Adipose tissue (tissue), 3 donors: ENCODE data around the gene SPARC. TPM values are rescaled to one million over a fixed set of nuclear protein-coding genes. Genes with fewer than 3 reads are reported as not detected.
"Not testable (repeated sequence)": the region's sequence is repeated elsewhere in the genome, so short reads cannot be mapped to it uniquely, and the experiment has no call there.

Experiments
- H3K27ac ChIP-seq: one replicate; pipeline ENCODE4 v1.5.1; 2013; ENCODE audit warnings: low read depth, low read length
- WGBS, 3 donors: extraction: QIAGEN DNeasy Blood & Tissue Kit; methylation state at CpG; one replicate each; pipeline ENCODE4 v1.1.7; 2013; 5-methylcytosine and 5-hydroxymethylcytosine counted together
- polyA plus RNA-seq, 3 donors: library from polyadenylated mRNA; stranded (reverse); fragments of 200-250 nt; gene quantifications; one replicate each; pipeline ENCODE4 v1.2.3, GENCODE V29; 2013
- donor health status: healthy with polysubstance abuse.
- donor health status: Bipolar disorder and iron deficiency.
- donor health status: healthy.

SPARC gene
- polyA plus RNA-seq, 3 donors, result 192 to 1,569 (median 654) TPM

DNA sequence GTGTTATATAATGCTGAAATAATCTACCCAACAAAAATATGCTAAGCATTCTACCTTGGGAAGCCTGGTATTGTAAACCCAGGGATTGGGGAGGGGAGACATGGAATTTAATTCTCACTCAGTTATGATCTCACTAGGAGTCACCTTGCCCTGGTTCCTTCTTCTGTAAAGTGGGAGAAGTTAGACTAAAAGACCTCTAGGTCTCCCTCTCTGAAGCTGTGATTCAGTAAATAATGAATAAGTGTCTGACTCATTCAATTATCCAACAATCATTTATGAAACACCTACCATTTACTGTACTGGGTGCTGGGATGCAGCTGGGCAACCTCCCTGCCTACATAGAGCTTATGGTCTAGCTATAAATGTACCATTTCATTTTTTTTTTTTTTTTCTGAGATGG lies 20.2 kb upstream of the SPARC start:
- no peak overlapping the region for H3K27ac ChIP-seq

DNA sequence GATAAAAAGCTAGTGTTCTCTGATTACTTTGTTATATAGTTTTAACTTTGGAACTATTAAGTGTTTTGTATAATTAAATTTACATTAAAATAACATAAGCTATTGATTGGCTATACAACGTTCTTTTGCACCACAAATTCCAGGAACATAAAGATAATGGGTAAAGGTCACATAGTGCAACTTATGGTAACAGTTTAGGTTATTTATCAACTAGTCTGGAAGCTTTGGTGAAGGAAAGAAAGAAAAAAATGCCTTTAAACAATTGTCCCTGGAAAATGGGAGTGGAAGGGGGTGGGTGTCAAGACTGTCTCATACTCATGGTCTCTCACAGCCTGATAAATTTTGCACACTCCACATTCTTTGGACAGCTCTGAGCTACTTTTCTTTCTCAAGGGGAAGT lies 17.1 kb upstream of the SPARC start:
- 39 to 85% (median 84%) methylated on average over 1 of the region's 1 CpG for WGBS, 3 donors
- no peak overlapping the region for H3K27ac ChIP-seq

DNA sequence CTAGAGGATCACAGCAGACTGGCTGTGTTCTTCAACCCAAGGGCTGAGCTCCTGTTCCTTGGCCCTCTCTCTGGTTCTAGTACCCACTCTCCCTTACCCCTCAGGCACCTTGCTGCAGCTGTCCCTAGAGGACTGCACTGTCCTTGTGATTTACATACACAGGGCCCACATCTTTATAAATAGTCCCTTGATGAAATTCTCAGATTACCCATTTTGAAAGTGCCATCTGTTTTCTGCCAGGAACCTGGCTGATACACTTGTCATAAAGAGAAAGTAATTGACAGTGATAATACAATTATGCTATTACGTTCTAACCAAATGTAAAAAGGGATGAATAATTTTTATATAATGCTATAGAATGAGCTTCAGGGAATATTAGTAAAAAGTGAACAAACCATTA lies 16.5 kb upstream of the SPARC start:
- 75 to 88% (median 79%) methylated on average over 1 of the region's 1 CpG for WGBS, 3 donors
- H3K27ac ChIP-seq, result no peak overlapping the region

DNA sequence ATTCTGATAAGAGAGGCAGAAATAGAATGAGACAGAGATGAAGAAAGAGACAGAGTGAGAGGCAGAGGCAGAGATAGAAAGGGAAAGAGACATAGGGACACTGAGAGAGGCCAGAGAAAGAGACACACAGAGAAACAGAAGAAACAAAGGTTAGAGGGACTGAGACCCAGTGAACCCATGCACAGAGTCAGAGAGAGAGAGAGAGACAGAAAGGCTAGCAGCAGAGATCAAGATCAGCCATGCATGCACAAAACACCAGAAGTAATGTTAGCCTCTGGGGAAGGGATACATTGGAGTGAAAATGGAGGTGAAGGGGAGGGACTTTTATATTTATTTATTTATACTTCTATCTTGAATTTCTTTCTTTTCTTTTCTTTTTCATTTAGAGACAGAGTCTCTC lies 14.1 kb upstream of the SPARC start:
- H3K27ac ChIP-seq, result no peak overlapping the region

DNA sequence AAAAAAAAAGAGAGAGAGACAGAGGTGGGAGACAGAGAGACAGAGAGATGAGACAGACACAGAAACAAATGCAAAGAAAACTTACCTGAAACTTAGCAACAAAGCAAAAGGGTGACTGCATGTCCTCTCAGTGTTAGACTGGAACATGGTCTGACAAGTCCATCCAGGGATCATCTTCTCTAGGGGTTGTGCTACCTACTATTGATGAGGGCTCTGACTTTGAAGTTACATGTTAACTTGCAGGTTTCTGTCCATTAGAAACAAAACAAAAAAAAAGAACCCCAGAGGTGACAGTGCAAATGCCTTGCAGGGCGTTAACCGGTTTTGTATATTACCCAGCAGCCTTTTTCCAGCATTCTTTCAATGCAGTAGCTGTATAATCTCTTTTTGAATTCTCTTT lies 13.6 kb upstream of the SPARC start:
- H3K27ac ChIP-seq, result no peak overlapping the region
- WGBS, 3 donors, result 66 to 86% (median 83%) methylated on average over 2 of the region's 2 CpGs

DNA sequence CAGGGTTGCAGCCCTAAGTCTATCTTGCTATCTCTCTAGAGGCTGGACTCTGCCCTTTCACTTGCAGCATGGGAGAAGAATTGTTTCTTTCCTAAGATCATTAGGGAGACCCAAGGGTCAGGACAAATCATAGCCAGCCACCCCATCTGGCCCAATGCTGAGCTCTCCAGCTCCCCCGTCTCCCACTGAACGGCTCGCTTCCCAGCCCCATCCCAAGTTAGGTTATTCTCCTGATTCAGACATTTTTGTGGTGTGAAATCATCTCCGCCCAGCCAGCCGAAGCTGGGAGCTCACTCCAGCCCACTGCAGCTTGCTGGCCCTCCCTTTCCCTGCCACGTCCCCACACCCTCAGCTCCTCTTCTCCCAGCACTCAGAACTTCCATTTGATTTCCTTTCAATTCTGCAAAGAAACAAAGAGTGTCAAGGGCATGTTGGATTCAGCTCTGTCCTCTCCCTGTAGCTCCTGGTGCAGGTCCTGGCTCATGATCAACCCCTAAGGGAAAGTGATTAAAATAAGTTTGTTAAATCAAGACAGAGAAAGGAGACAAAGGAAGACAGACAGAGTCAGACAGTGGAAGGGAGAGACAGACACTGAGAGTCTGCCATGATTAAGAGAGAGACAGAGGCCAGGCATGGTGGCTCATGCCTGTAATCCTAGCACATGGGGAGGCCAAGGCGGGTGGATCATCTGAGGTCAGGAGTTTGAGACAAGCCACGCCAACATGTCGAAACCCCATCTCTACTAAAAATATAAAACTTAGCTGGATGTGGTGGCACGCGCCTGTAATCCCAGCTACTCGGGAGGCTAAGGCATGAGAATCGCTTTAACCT lies 12.6 kb upstream of the SPARC start:
- WGBS, 3 donors, result 53 to 72% (median 62%) methylated on average over 13 of the region's 13 CpGs
- no peak overlapping the region for H3K27ac ChIP-seq

DNA sequence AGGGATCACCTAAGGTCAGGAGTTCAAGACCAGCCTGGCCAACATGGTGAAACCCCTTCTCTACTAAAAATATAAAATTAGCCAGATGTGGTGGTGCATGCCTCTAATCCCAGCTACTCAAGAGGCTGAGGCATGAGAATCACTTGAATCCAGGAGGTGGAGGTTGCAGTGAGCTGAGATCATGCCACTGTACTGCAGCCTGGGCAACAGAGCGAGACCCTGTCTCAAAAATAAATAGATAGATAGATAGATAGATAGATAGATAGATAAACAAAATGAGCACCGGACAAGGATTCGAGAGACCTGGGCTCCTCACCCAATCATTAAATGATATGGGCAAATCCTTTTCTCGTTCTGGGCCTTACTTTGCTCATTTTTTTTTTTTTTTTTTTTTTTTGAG lies 11.4 kb upstream of the SPARC start:
- not testable (repeated sequence) for H3K27ac ChIP-seq
- 87 to 95% (median 92%) methylated on average over 4 of the region's 4 CpGs for WGBS, 3 donors

DNA sequence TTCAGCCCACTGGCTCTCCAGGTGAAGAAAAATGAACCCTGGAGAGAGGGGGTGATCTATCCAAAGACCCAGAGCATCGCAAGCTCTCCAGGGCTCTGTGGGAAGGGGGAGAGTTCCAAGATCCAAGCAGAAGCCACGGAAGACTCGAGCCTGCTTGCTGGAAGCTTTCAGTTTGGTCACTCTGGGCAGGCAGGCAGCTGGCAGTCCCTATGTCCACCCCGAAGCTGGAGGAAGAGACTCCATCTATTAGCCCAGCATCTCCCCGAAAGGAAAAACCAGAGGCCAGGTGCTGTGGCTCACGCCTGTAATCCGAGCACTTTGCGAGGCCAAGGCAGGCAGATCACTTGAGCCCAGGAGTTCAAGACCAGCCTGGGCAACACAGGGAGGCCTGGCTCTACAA lies 10.7 kb upstream of the SPARC start:
- no peak overlapping the region for H3K27ac ChIP-seq
- WGBS, 3 donors, result 71 to 74% (median 72%) methylated on average over 8 of the region's 8 CpGs

DNA sequence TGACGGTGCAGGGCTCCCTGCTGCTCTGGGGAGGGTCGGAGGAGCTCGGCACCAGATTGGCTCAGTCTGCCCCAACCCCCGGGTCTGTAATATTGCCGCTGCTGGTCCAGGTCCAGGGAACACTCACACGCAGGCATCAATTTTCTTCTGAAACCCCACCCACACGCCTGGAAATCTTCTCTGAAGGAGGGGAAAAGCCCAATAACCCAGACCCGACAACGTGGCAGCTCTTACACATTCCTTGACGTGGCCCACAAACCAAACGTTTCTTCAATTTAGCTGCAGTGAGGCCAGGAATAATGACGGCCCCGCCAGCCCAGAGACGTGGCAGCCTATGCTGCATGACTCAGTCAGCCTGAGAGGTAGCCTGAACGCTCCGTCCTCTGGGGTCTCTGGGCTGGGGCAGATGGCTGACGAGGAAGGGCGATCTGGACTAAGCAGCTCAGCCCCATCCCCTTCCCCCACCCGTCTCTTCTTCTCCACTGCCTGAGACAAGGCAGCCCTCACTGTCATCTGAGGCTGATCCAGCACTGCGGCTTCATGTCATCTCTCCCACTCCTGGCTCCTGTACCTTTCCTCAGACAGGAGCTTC lies 9.9 kb upstream of the SPARC start:
- WGBS, 3 donors, result 37 to 46% (median 43%) methylated on average over 20 of the region's 20 CpGs
- peak overlapping the region; percentile 56 for H3K27ac ChIP-seq

DNA sequence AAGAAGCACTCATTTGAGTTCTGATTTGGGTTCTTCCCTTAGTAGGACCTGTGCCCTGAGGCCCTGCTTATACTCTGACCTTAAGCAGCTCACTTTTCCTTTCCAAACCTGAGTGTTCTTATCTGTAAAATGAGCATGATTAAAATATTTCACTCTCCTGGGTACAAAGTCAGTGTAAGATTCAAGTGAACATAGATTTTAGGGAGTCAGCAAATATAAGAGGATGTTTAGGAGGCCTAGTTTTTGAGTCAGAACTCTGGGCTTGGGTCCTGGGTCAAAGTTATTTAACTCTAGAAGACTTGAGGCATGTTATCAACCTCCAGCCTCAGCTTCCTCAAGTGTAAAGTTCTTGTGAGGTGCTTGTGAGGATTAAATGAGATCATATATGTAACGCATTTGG lies 8.7 kb upstream of the SPARC start:
- 83 to 89% (median 88%) methylated on average over 1 of the region's 1 CpG for WGBS, 3 donors
- H3K27ac ChIP-seq, result peak overlapping the region; percentile 17

DNA sequence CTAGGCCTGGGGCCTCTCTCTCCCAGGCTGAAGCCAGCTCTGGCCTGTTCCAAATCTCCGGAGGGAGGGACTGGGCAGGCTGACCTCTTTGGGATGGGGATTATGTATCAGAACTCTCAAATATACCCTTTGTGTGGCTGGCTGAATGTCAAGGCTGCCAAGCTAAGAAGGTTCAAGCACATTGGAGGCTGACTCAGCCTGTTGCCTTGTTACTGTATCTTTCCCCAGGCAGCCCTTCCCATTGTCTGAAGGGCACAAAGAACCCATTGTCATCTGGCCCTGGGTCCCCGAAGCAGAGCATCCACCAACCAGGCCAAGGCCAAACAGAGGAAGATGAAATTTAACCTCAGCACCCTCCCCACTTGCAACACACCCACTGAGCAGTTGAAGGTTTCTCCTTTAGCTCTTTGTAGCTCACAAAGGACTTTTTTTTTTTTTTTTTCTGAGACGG lies 7.3 kb upstream of the SPARC start:
- no peak overlapping the region for H3K27ac ChIP-seq
- 74 to 81% (median 78%) methylated on average over 3 of the region's 3 CpGs for WGBS, 3 donors

DNA sequence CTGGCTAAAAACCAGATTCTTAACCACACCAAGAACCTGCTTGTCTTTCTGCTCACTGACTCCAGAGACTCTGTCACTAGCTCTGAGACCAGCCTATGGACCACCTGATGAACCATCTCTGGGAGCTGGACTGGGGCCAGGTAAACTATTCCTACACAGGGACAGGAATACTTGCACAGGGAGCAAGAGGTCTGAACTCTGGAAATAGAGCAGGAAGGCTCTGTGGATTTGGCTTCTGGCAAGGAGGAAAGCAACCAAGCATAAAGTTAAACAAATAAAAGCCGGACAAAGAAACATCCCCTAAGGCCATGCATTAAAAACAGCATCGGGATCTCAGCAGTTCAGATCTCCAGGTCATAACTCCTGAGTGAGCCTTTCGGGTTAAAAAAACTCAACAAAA lies 5.6 kb upstream of the SPARC start:
- 69 to 88% (median 85%) methylated on average over 3 of the region's 3 CpGs for WGBS, 3 donors
- no peak overlapping the region for H3K27ac ChIP-seq

DNA sequence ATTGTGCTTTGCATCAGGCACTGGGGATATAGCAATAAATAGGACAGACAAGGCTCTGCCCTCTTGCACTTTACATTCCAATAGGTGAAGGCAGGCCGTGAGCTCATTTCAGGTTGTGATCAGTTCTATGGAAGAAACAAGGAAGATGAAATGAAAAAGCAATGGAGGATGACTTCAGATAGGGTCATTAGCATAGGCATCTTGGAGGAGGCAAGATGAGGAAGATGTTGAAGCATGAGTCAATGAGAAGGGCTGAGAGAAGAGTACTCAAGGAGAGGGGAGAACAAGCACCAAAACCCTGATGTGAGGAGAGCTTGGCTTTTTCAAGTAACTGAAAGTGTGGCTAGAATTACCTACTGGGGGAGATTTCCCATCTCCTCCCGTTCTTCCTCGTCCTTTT lies 5.0 kb upstream of the SPARC start:
- 79 to 95% (median 93%) methylated on average over 3 of the region's 3 CpGs for WGBS, 3 donors
- no peak overlapping the region for H3K27ac ChIP-seq

DNA sequence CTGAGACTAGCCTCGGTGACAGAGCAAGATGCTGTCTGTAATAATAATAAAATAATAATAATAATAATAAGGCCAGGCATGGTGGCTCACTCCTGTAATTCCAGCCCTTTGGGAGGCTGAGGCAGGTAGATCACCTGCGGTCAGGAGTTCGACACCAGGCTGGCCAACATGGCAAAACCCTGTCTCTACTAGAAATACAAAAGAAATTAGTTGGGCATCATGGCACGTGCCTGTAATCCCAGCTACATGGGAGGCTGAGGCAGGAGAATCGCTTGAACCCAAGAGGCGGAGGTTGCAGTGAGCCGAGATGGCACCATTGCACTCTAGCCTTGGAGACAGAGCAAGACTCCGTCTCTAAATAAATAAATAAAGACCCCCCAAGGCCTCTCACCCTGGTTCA lies 2.9 kb upstream of the SPARC start:
- H3K27ac ChIP-seq, result not testable (repeated sequence)

DNA sequence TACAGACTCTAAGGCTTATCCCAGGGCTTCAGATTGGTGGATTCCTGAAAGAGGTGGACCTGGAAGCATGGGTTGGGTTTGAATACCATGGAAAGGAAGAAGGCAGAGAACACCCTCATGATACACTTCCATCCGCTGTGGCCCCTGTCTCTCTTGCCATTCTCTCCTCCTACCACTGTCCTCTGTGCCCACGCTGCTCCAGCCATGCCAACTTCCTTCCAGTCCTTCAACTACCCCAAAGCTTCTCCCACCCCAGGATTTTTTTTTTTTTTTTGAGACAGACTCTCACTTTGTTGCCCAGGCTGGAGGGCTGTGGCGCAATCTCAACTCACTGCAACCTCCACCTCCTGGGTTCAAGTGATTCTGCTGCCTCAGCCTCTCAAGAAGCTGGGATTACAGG lies 1.7 kb upstream of the SPARC start:
- WGBS, 3 donors, result 83 to 98% (median 93%) methylated on average over 3 of the region's 3 CpGs
- no peak overlapping the region for H3K27ac ChIP-seq

More for the DNA sequence above, 2.9 kb upstream of the SPARC start:
- WGBS, 3 donors, result 81 to 91% (median 90%) methylated on average over 8 of the region's 8 CpGs

DNA sequence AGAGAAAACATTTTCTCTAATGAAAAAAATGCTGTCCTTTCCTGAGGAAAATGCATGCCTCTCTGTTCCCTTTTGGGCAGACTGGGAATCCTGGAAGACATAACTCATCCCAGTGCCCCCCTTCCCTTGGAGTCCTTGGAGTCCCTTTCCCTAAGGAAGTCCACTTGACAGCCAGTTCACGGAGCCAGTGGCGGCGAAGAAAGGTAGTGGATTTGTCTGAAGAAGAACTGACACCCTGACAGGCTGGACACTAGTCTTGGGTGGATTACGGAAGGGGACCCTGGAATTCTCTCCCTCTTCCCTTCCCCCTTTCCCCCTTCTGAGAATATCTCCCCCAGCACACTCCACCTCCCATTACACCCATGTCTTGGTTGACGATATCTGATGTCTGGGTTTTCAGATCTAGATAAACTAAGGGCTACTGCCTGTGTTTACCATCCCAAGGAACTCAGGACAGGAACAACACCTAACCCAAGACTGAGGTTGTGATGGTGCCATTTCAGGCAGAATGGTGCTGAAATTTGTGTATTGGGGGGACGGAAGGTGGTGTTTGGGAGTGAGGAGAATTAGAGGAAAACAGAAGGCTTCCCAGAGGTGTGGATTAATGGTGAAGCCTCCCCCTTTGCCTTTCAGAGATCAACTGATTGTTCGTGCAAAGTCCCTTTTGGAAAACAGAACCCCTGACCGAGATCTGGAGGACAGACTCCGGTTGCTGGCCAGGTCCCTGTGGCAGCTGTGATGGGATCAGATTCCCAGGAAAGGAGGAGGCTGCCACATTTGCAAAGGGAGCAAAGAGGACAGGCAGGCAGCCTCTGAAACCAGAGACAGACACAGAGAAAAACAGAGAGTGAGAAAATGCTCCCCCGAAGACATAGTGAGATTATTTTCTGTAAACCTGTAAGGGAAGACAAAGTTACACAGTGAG lies 704 bp downstream of the SPARC start:
- peak overlapping the region; percentile 3 for H3K27ac ChIP-seq
- 31 to 39% (median 37%) methylated on average over 10 of the region's 10 CpGs for WGBS, 3 donors

DNA sequence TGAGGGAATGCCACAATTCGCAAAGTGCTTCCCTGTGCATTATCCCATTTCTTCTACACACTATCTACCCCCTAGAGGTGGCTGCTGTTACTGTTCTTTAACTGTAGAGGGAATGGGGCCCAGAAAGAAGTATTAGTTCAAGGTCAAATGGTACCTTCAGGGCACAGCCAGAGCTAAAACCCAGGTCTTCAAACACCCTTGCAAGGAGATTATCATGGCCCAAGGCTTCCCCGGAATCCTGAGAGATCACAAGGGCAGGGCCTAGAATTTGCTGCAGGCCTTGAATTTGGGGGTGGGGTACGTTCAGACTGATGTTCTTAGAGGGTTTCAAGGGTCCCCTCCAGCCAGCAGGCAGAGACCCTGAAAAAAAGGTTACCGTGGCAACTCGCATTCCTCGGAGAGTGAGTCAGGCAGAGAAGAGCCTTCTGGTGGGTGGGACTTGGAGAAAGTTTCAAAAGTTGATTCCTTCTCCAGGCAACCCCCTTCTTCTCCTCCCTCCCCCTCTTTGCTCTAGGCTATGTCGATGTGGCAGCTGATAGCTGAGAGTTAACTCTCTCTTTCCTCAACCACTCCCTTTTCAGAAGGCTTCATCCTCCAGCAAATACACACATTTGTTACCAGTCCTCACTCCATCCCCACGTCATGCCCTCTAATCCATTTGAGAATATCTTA lies 1.9 kb downstream of the SPARC start:
- WGBS, 3 donors, result 25 to 44% (median 28%) methylated on average over 8 of the region's 8 CpGs
- H3K27ac ChIP-seq, result no peak overlapping the region

DNA sequence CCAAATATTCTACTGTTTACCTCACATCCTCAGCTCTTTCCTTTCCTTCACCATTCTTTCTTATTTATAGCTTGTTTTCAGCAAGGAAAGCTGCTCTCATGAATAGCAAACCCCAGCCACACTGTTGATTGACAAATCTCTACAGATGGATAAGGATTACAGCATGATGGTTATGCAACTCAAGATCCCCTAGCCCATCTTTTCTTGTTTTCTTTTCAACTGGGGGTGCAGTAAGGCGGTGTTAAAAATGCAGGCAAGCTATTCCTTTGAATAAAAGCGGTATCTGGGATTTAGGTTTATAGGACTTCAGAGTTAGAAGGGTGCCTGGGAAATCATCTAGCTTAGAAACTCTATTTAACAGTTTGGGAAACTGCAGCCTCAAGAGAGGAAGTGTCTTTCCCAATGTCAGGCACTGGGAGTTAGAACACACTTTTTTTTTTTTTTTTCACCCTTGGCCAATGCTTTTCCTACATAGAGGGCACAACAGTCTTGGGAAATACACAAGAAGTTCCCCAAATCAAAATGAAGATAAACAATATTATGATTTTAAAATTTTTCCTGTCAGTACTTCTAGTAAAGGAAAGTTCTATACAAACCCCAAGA lies 2.6 kb downstream of the SPARC start:
- 30 to 81% (median 41%) methylated on average over 2 of the region's 2 CpGs for WGBS, 3 donors

More for the DNA sequence above, 2.6 kb downstream of the SPARC start:
- no peak overlapping the region for H3K27ac ChIP-seq
